OCI-LY1 (cell line): ENCODE results near the gene ANKRD65.
"Not testable (repeated sequence)": the region's sequence is repeated elsewhere in the genome, so short reads cannot be mapped to it uniquely, and the experiment has no call there.

Experiments used
- H2AFZ ChIP-seq: fragments of 200-600 bp; sonication (generic), shearing (Covaris generic); 2 replicates; pipeline ENCODE4 v1.6.0; 2014; ENCODE audit warnings: antibody characterized with exemption, mild to moderate bottlenecking, low read length
- H3F3A ChIP-seq: fragments of 200-600 bp; sonication (generic), shearing (Covaris generic); 2 replicates; pipeline ENCODE4 v1.6.0; 2014; ENCODE audit warnings: mild to moderate bottlenecking, antibody characterized with exemption, low read length, moderate library complexity; ENCODE audit not compliant: insufficient read depth
- H3K27ac ChIP-seq: fragments of 200-600 bp; sonication (generic); 2 replicates; pipeline ENCODE4 v1.5.1; 2014; ENCODE audit warnings: low read length, mixed run types, mild to moderate bottlenecking, low read depth; ENCODE audit not compliant: poor library complexity, severe bottlenecking
- H3K27me3 ChIP-seq: fragments of 200-600 bp; sonication (generic); 2 replicates; pipeline ENCODE4 v1.6.0; 2014; ENCODE audit warnings: antibody characterized with exemption, mild to moderate bottlenecking, low read length, moderate library complexity; ENCODE audit not compliant: insufficient read depth
- H3K36me3 ChIP-seq: fragments of 200-600 bp; sonication (generic); 2 replicates; pipeline ENCODE4 v1.6.1; 2014; ENCODE audit warnings: mild to moderate bottlenecking, antibody characterized with exemption, low read length, moderate library complexity, mixed read lengths; ENCODE audit not compliant: insufficient read depth
- H3K4me1 ChIP-seq: fragments of 200-600 bp; sonication (generic); 2 replicates; pipeline ENCODE4 v1.5.1; 2014; ENCODE audit warnings: mild to moderate bottlenecking, low read length, moderate library complexity; ENCODE audit not compliant: insufficient read depth, severe bottlenecking
- H3K4me2 ChIP-seq: fragments of 200-600 bp; sonication (generic), shearing (Covaris generic); 2 replicates; pipeline ENCODE4 v1.6.1; 2014; ENCODE audit warnings: low read length
- H3K4me3 ChIP-seq: fragments of 200-600 bp; sonication (generic); 2 replicates; pipeline ENCODE4 v1.5.1; 2014; ENCODE audit warnings: low read length, low read depth, mild to moderate bottlenecking, mixed read lengths; ENCODE audit not compliant: poor library complexity, severe bottlenecking
- H3K79me2 ChIP-seq: fragments of 200-600 bp; shearing (Covaris generic); 2 replicates; pipeline ENCODE4 v1.6.1; 2016; ENCODE audit warnings: mixed run types, low read length, mixed read lengths; ENCODE audit not compliant: insufficient read depth
- H3K9ac ChIP-seq: fragments of 200-600 bp; sonication (generic), shearing (Covaris generic); 2 replicates; pipeline ENCODE4 v1.6.1; 2014; ENCODE audit warnings: mild to moderate bottlenecking, low read length, mixed read lengths
- H3K9me2 ChIP-seq: fragments of 200-600 bp; sonication (generic), shearing (Covaris generic); 2 replicates; pipeline ENCODE4 v1.6.1; 2014; ENCODE audit warnings: low read depth, mild to moderate bottlenecking, low read length, mixed read lengths
- H3K9me3 ChIP-seq: fragments of 200-600 bp; shearing (Covaris generic); 2 replicates; pipeline ENCODE4 v1.6.1; 2014; ENCODE audit warnings: low read length, mixed read lengths
- H4K20me1 ChIP-seq: fragments of 200-600 bp; sonication (generic), shearing (Covaris generic); 2 replicates; pipeline ENCODE4 v1.6.0; 2016; ENCODE audit warnings: mild to moderate bottlenecking, low read length; ENCODE audit not compliant: insufficient read depth
- EZH2 ChIP-seq: fragments of 200-600 bp; sonication (generic), shearing (Covaris generic); IDR thresholded peaks from 2 replicates; pipeline ENCODE4 v1.8.0; 2017; ENCODE audit warnings: borderline replicate concordance, mixed run types, mild to moderate bottlenecking, antibody characterized with exemption, low read length, moderate library complexity, mixed read lengths
- TF ChIP-seq, protein P1 (sequence below): fragments of 200-600 bp; sonication (generic), shearing (Covaris generic); IDR thresholded peaks from 2 replicates; pipeline ENCODE4 v1.5.1; 2017; ENCODE audit warnings: mild to moderate bottlenecking, antibody characterized with exemption, low read length, moderate library complexity, mixed read lengths

ANKRD65 gene

GRCh38 chr1:1371746-1372711 is 49.0 kb downstream of the ANKRD65 start:
- no peak overlapping the region for H3K27ac ChIP-seq
- H3K9me2 ChIP-seq, result no peaks in the 10 kb centered on the region
- H4K20me1 ChIP-seq, result no peaks in the 10 kb centered on the region
- no peak overlapping the region; the same call in 1 of the 2 replicates for H3K4me2 ChIP-seq
- H2AFZ ChIP-seq, result no peak overlapping the region
- no peaks in the 10 kb centered on the region for H3K27me3 ChIP-seq
- TF ChIP-seq EZH2, result no peak
- TF ChIP-seq, protein P1, sequence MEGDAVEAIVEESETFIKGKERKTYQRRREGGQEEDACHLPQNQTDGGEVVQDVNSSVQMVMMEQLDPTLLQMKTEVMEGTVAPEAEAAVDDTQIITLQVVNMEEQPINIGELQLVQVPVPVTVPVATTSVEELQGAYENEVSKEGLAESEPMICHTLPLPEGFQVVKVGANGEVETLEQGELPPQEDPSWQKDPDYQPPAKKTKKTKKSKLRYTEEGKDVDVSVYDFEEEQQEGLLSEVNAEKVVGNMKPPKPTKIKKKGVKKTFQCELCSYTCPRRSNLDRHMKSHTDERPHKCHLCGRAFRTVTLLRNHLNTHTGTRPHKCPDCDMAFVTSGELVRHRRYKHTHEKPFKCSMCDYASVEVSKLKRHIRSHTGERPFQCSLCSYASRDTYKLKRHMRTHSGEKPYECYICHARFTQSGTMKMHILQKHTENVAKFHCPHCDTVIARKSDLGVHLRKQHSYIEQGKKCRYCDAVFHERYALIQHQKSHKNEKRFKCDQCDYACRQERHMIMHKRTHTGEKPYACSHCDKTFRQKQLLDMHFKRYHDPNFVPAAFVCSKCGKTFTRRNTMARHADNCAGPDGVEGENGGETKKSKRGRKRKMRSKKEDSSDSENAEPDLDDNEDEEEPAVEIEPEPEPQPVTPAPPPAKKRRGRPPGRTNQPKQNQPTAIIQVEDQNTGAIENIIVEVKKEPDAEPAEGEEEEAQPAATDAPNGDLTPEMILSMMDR, result peak; percentile 83
- H3K79me2 ChIP-seq, result peaks cover 10% of the 10 kb centered on the region; the same call in 1 of the 2 replicates
- peaks cover 14% of the 10 kb centered on the region; the same call in 1 of the 2 replicates for H3K36me3 ChIP-seq
- no peaks in the 10 kb centered on the region for H3F3A ChIP-seq
- no peak overlapping the region for H3K9ac ChIP-seq
- H3K4me3 ChIP-seq, result no peak overlapping the region
- no peaks in the 10 kb centered on the region for H3K9me3 ChIP-seq
- peaks cover 38% of the 10 kb centered on the region for H3K4me1 ChIP-seq

GRCh38 chr1:1371364-1371745 is 49.7 kb downstream of the ANKRD65 start:
- H3F3A ChIP-seq, result no peaks in the 10 kb centered on the region
- H3K4me1 ChIP-seq, result peaks cover 32% of the 10 kb centered on the region
- H3K4me3 ChIP-seq, result no peak overlapping the region
- H4K20me1 ChIP-seq, result no peaks in the 10 kb centered on the region
- peaks cover 14% of the 10 kb centered on the region; the same call in 1 of the 2 replicates for H3K36me3 ChIP-seq
- no peak overlapping the region for H2AFZ ChIP-seq
- H3K9me3 ChIP-seq, result no peaks in the 10 kb centered on the region
- H3K79me2 ChIP-seq, result peaks cover 10% of the 10 kb centered on the region; the same call in 1 of the 2 replicates
- no peak overlapping the region for H3K4me2 ChIP-seq
- H3K9ac ChIP-seq, result no peak overlapping the region
- TF ChIP-seq, protein P1, result no peak
- TF ChIP-seq EZH2, result no peak
- no peak overlapping the region for H3K27ac ChIP-seq
- H3K9me2 ChIP-seq, result no peaks in the 10 kb centered on the region
- H3K27me3 ChIP-seq, result no peaks in the 10 kb centered on the region

DNA sequence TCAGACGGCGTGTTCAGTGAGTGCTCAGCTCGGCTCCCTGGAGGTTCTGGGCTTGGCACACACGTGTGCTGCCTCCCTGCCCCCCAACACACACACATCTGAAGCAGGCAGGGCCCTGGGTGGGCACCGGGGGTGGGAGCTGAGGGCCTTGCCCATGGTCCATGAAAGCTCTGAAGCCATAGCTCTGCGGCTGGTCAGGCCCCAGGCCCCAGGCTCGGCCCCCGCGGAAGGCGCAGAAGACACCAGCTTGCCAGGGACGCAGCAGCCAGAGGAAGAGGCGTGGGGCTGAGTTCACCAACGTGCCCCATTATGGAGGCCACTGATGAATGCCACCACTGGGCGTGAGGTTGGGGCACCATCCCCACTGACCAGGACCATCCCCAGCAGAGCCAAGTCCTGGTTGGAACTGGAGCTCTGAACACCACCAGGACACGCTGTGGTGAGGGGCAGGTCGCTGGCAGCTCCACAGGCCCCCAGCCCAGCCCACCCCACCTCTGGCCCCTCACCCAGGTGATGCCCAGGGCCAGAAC is 50.2 kb downstream of the ANKRD65 start:
- H3F3A ChIP-seq, result no peaks in the 10 kb centered on the region
- H3K27ac ChIP-seq, result no peak overlapping the region
- H3K9me3 ChIP-seq, result peaks cover 3% of the 10 kb centered on the region
- TF ChIP-seq, protein P1, result no peak
- no peak for TF ChIP-seq EZH2
- H4K20me1 ChIP-seq, result no peaks in the 10 kb centered on the region
- H3K4me2 ChIP-seq, result no peak overlapping the region
- H2AFZ ChIP-seq, result no peak overlapping the region
- no peak overlapping the region for H3K9ac ChIP-seq
- no peak overlapping the region for H3K4me3 ChIP-seq
- H3K4me1 ChIP-seq, result peaks cover 27% of the 10 kb centered on the region
- H3K79me2 ChIP-seq, result peaks cover 10% of the 10 kb centered on the region; the same call in 1 of the 2 replicates
- H3K27me3 ChIP-seq, result no peaks in the 10 kb centered on the region
- H3K9me2 ChIP-seq, result no peaks in the 10 kb centered on the region
- H3K36me3 ChIP-seq, result peaks cover 14% of the 10 kb centered on the region; the same call in 1 of the 2 replicates

DNA sequence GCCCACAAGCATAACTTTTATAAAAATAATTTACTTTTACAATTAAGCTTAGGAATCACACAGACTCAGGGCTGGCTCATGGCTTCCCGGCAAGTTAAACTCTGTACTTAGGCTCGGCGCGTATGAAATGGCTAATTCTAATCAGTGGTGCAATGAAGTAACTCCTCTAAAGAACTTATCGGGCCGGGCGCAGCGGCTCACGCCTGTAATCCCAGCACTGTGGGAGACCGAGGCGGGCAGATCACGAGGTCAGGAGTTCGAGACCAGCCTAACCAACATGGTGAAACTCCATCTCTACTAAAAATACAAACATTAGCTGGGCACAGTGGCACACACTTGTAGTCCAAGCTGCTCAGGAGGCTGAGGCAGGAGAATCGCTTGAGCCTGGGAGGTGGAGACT is 51.0 kb downstream of the ANKRD65 start:
- H2AFZ ChIP-seq, H3K9me3 ChIP-seq, H3K27ac ChIP-seq, H3K4me3 ChIP-seq, H3K27me3 ChIP-seq, H4K20me1 ChIP-seq, H3K9ac ChIP-seq, H3K4me2 ChIP-seq, H3F3A ChIP-seq, H3K9me2 ChIP-seq: not testable (repeated sequence)
- Histone ChIP-seq H3K36me3 (peaks cover 14% of the 10 kb centered on the region; the same call in 1 of the 2 replicates), H3K79me2 (peaks cover 10% of the 10 kb centered on the region; the same call in 1 of the 2 replicates), H3K4me1 (peaks cover 27% of the 10 kb centered on the region)
